HG02852 (cell line): ENCODE results near the gene IKBKE.

Experiments used
- ATAC-seq: cut with Tn5 transposase; IDR thresholded peaks from one replicate; pipeline ENCODE4 v1.9.1; 2021; ENCODE audit warnings: mild to moderate bottlenecking, moderate library complexity; ENCODE audit not compliant: unreplicated experiment

Gene IKBKE

DNA sequence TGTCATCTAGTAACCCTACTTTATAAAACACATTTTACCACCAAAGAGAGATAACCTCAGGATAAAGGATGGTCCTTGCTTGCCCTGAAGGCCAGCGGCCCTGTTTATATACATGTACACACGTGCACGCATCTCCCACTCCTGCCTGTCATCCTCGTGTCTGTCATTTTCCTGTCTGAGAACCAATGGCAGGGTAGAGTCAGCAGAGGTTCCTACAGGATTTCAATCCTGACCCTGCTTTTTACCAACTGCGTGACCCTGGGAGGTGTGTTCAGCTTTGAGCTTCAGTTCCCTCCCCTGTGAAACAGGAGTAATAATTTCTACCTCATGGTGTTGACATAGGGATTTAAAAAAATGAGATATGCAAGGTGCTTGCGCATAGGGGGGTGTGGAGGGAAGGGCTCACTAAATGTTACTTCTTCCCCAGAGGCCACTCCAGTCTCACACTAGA, 24.8 kb downstream of the IKBKE start:
- no peak for ATAC-seq

GRCh38 chr1:206495493-206496046, 25.3 kb downstream of the IKBKE start:
- ATAC-seq = peak; percentile 17

DNA sequence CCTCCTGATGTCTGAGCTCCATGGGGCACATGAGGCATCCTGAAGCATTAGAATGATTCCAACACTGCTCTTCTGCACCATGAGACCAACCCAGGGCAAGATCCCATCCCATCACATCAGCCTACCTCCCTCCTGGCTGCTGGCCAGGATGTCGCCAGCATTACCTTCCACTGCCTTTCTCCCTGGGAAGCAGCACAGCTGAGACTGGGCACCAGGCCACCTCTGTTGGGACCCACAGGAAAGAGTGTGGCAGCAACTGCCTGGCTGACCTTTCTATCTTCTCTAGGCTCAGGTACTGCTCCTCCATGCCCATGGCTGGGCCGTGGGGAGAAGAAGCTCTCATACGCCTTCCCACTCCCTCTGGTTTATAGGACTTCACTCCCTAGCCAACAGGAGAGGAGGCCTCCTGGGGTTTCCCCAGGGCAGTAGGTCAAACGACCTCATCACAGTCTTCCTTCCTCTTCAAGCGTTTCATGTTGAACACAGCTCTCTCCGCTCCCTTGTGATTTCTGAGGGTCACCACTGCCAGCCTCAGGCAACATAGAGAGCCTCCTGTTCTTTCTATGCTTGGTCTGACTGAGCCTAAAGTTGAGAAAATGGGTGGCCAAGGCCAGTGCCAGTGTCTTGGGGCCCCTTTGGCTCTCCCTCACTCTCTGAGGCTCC, 26.0 kb downstream of the IKBKE start:
- ATAC-seq = peak; percentile 53

DNA sequence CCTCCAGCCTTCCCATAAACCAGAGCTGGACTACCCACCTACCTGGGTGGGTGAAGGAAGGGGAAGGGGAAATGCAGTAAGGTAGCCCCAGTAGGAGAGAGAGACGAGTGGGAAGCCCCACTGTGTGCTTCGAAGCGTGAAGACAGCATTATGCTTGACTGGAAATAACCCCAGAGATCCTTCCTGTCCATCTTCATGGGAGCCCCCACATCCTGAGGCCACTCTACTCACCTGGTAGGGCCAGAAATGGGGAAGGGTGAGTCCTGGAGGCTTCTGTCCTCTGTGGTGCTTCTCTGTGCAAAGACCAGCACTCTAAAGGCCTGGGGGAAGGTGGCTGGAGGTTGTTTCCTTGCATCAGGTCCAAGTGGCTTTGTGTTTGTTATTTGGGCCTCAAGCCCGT, 27.1 kb downstream of the IKBKE start:
- ATAC-seq = no peak

DNA sequence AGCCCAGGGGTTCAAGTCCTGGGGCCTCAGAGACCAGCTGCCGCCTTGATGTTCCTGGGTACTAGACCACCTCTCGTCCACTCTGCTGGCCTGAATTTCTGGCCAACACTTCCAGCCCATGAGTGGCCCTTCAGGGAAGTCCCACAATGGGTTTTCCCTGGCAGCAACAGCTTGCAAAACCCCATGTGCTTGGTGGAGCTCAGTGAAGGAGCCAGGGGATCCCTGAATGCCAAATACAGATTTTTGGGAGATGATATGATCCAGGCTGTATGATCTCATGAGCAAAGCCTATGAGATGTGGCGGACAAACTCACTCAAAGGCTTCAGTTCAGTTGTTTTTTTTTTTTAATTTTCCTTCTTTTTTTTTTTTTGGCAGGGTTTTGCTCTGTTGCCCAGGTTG, 27.5 kb downstream of the IKBKE start:
- no peak for ATAC-seq

DNA sequence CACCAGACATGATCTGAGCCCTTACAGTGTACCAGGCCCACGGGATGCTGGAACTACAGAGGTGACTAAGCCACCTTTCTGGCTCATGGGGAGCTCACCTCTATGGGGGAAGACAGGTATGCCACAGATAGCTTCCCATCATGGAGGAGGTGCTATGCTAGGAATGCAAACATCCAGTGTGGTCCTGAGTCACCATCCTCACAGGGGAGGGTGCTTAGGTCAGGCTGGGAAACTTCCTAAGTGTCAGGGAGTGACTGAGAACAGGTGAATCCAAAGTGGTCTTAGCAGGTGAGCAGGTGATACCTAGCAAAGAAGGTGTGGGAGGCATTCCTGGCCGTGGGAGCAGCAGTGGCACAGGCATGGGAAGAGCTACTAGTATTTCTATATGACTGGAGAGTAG, 28.4 kb downstream of the IKBKE start:
- no peak for ATAC-seq

- no peak for ATAC-seq
These were observed 29.8 kb downstream of the IKBKE start for GRCh38 chr1:206500046-206500445.

DNA sequence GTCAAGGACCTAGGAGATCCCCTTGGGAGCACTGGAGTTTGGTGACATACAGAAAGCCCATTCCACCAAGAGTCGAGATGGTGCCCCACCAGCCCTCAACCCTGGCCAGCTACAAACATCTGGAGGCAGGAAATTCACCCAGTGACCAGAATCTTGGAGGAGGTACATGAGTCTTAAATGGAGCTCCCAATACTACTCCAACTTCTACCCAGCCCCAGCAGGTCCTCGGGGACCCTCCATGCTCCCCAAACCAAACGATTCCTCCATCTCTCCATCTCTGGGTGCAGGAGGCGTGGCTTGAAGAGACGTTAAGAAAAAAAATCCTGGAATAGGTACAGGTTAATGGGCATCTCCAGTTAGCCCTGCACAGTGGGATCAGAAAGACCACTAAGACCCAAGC, 31.6 kb downstream of the IKBKE start:
- no peak for ATAC-seq

DNA sequence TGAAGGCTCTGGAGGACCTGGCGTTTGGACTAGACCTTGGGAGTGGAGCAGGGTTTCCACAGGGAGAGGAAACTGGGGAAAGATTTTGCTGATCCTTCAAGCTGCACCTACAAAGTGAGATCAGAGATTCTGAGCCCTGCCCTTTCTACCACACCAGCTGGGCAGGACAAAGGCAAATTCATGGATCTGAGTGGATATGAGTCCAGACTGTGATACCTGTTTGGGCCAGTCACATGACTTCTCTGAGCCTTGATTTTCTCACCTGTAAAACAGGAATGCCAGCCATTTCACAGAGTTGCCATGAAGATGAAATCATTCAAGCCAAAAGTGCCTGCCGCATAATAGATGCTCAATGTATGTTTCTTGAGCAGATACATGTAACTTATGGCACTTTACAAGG, 32.1 kb downstream of the IKBKE start:
- no peak for ATAC-seq

DNA sequence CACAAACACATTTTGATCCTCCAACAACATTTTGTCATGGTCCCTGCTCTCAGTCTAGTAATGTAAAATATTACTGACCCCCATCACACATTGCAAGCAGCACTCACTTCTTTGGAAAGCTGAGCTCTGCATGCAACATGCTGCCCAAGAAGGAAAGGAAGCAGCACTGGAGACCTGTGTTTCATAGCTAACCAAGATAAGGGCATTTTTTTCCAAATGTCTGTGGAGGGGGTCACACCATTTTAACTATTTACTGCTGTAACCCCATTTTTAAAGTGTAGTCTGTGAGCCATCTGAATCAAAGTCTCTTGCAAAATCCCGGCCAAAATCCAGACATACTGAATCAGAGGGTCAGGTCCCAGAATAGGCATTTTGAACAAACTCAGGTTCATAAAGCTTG, 32.5 kb downstream of the IKBKE start:
- ATAC-seq = no peak

- ATAC-seq = peak; percentile 68
These were observed 33.5 kb downstream of the IKBKE start for GRCh38 chr1:206503591-206504362.

- no peak for ATAC-seq
These were observed 34.1 kb downstream of the IKBKE start for GRCh38 chr1:206504363-206504713.

GRCh38 chr1:206505702-206506355, 35.6 kb downstream of the IKBKE start:
- no peak for ATAC-seq

DNA sequence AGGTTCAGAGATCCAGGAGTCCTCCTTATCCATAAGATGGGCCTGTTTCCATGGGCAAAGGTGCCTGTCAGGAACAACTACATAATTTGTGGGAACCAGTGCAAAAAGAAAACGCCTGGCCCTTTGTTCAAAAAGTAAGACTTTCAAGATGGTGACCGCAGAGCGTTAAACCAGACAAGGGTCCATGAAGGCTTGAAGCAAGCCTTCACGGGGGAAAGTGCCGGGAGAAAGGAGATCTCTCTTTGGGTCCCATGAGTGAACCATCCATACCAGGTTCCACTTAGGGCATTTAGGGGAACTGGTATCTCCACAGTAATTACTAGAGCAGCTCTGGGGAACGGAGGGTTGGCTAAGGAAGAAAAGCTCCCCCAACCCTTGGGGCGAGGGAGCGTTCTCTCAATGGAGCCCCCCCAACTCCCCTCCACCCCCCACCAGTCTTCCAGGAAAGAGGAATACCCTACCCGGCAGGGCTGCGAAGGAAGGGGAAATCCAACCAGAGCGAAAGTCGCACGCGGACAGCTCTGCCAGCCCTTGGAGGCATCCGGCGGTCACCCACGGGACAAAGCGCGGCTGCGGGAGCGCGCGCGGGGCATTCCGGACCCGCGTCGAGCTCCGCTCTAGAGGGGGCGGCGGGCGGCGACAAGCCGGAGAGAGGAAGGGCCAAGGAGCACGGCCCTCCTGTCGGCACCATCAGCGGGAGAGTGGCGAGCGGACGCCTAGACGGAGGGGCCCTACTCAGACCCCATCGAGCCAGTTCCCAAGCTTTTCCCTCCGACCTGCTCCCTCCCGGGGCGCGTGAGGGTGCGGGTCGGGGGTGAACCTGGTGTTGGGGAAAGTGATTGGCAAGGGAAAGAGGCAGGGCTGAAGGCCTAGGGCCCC, 36.4 kb downstream of the IKBKE start:
- ATAC-seq = peak; percentile 18

GRCh38 chr1:206507284-206508129, 37.2 kb downstream of the IKBKE start, which contains the start of gene RASSF5:
Gene RASSF5 (plus strand): TSS chr1:206507531. CDS start chr1:206507603, 72 bp downstream.
- ATAC-seq = peak; percentile 57

DNA sequence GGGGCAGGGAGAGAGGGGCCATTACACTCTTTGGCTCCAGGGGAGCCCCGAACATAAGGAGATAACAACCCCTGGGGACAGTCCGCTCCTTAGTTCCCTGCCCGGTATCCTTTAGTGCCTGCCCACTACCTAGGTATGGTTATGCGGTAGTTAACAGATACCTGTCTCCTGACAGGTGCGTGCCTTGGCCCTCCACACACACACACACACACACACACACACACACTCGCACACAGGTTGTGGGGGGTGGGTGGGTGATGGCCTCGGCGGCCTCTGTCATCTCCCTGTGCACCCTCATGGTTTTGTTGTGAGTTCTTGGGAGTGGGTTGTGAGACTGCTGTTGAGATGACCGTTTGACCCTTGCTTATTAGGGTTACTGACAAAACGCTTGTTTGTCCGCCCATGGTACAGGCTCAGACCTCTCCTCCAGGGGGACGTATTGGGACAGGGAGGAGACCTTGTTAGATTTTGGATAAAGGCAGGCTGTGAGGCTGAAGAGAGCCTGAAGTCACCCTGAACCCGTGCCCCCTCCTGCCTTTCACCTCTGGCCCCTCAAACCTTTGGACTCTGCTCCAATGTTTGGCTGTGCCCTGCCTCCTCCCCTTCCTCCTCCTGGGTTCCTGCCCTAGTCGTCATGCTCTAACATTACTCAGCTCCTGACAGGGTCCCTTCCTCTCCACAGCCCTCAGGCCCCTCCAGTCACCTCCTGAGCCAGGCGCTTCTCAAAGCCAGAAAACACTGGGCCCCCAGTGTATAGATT, 38.0 kb downstream of the IKBKE start:
- no peak for ATAC-seq

- ATAC-seq = no peak
These were observed 38.7 kb downstream of the IKBKE start for GRCh38 chr1:206508956-206509355.

- no peak for ATAC-seq
These were observed 39.5 kb downstream of the IKBKE start for GRCh38 chr1:206509612-206510257.
